HG03460 (cell line): ENCODE data around the gene WDR82.

Source experiments
- ATAC-seq: cut with Tn5 transposase; IDR thresholded peaks from one replicate; pipeline ENCODE4 v1.9.1; 2021; ENCODE audit not compliant: unreplicated experiment

WDR82 gene

DNA sequence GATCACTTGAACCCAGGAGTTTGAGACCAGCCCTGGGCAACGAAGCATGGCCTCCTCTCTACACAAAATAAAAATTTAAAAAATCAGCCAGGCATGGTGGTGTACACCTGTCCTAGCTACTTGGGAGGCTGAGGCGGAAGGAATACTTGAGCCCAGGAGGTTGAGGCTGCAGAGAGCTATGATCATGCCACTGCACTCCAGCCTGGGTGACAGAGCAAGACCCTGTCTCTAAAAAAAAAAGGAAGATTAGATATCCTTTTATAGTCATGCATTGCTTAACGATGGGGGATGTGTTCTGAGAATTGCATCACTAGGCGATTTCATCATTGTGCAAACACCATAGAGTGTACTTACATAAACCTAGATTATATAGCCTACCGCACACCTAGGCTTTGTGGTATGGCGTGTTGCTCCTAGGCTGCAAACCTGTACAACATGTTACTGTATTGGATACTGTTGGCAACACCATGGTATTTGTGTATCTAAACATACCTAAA is 67.9 kb downstream of the WDR82 start:
- ATAC-seq: no peak

DNA sequence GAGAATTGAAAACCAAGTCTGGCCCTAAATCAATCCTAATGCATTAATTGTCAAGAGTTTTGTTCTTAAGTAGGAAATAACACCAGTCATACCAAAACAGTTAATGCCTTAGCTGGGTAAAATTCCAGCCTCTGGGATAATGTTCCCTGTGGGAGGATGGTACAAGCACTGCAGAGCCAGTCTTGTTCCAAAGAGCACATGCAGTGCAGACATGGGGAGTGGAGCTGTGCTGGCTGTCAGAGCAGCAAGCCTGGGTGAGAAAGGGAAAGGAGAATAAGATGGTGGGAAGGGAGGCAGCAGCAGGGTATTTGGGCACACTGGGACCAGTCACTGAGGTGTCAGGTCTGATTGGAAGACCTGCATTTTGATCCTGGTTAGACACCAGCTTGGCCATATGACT is 68.4 kb downstream of the WDR82 start:
- no peak for ATAC-seq

DNA sequence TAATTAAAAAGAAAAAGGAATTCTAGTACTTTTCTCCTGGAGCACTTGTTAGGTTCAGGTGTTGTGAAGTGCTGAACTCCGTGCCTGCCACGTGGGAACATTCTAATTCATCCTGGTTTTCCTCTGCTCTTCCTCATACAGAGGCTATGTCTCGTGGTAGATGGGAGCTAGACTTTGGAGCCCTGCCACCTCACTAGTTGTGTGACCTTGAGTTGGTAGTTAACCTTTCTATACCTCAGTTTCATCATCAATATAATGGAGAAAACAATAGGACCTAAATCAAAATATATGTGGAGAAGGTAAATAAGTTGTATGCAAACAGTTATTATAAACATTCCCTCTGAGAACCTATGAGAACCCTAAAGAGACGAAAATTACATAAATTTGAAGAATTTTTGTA is 69.9 kb downstream of the WDR82 start:
- ATAC-seq: no peak

DNA sequence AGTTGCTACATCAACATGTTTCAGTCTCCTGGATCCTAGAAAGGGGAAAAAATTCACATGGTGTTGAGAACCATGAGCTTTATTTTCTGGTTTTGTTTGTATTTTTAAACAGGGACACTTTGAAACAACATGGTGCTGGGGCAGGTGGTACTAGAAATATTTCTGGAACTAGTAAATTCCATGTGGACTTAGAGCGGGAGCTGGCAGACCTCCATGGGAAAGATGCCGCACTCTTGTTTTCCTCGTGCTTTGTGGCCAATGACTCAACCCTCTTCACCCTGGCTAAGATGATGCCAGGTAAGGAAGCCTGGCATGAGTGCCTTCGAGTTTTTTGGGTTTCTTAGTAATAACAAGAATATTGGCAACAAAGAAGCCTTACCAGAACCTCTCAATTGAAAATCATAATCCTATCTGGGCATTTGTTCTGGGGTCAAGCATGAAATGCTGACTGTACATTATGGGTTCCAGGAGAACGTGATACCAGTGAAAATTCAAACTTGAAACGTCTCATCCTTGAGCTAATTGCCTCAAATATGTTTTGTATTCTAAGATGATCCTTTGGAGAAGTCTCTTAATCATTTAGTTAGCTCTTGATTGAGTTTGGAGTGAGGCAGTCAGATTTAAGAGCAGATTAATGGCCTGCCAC is 72.6 kb downstream of the WDR82 start:
- ATAC-seq: no peak
